ENCODE data around the gene CCDC196.
"Not testable (repeated sequence)": the region's sequence is repeated elsewhere in the genome, so short reads cannot be mapped to it uniquely, and the experiment has no call there.

Gene CCDC196

DNA sequence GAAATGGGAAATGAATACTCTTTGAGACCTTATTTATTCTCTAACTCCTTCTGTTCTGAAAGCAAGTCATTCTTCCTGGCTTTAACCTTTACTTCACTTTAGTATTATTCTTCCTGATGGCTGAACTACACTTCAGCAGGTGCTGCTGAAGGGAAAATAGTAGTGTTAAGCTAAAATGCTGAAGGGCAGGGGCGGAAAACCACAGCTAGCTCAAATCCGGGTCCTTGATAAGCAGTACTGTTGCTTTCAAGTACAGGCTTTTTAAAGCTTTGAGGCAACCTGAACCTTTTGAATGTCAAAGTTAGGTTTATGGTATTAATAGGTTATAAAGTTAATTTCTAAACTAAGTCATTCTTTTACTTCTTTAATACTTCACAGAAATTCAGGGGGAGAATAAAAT lies 10.7 kb downstream of the CCDC196 start:
- ChIA-PET POLR2A (no interaction called here), CTCF (interaction anchor here (0.9 to 3.8 kb wide), 8 partner anchors 10 to 863 kb away, joined by 3 to 22 read pairs (median 3); partner anchors contain the start of genes ATP6V1D, EIF2S1 and GPHN)
- no peak for DNase-seq (ENCODE audit: extremely low spot score)
- no peak for TF ChIP-seq CTCF (IDR thresholded peaks at IDR 0.05; ENCODE audit: control extremely low read depth, extremely low read depth, low read depth, missing control alignments)

DNA sequence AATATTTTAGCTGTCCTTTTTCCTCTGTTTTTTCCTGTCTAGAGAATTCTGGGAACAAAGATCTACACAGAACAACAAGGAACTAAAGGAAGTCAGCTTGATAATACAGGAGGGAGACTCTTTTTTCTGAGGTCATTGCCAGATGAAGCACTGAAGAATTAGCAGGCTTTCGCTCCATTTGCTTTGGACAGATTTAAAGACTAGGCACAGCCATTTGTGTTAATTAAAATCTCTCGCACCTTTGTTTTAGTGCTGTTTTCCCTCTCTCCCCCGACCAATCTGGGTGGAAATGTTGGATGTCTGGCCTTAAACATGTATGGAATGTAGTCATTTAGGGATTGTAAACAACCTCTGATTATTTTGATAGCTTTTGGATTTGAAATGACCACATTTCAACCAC lies 12.1 kb downstream of the CCDC196 start:
- TF ChIP-seq CTCF (IDR thresholded peaks at IDR 0.05; ENCODE audit: control extremely low read depth, extremely low read depth, low read depth, missing control alignments) = no peak
- no peak for DNase-seq (ENCODE audit: extremely low spot score)
- ChIA-PET POLR2A (interaction anchor here (1.3 kb wide), 1 partner anchor 9 kb away, joined by 4 read pairs; the partner anchor contains the start of gene GPHN), CTCF (interaction anchor here (1.0 to 3.8 kb wide), 9 partner anchors 9 to 929 kb away, joined by 3 to 22 read pairs (median 4); partner anchors contain the start of genes ATP6V1D, EIF2S1 and GPHN)

GRCh38 chr14:66501592-66501991 lies 15.4 kb downstream of the CCDC196 start:
- TF ChIP-seq CTCF (IDR thresholded peaks at IDR 0.05; ENCODE audit: control extremely low read depth, extremely low read depth, low read depth, missing control alignments) = no peak
- CTCF ChIA-PET = interaction anchor here (1.6 kb wide), 1 partner anchor 9 kb away, joined by 3 read pairs; no protein-coding TSS in a partner anchor
- no peak for DNase-seq (ENCODE audit: extremely low spot score)
- POLR2A ChIA-PET = no interaction called here

GRCh38 chr14:66502836-66503235 lies 16.7 kb downstream of the CCDC196 start:
- not testable (repeated sequence) for DNase-seq (ENCODE audit: extremely low spot score)
- POLR2A ChIA-PET = interaction anchor here (1.2 kb wide), 1 partner anchor 12 kb away, joined by 6 read pairs; no protein-coding TSS in a partner anchor

DNA sequence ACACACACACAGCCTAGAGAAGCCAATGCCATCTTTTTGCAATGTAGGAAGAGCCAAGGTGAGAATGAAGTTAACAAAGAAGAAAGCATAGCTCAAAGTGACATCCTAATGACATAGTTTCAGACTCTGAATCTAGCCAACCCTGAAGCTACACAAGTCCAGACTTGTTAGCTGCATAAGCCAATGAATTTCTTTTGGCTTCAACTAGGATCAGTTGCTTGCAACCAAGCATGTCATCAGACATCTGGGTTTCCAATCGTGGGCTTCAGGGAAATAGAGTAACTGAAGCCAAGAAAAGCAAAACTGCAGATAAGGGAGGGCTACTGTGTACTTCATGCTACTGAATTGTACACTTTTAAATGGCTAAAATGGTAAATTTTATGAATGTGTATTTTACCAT lies 17.4 kb downstream of the CCDC196 start:
- CTCF ChIA-PET = interaction anchor here (1.5 to 2.1 kb wide), 2 partner anchors 413 to 783 kb away, joined by 3 to 5 read pairs; no protein-coding TSS in a partner anchor
- POLR2A ChIA-PET = interaction anchor here (0.7 to 1.2 kb wide), 2 partner anchors 13 to 133 kb away, joined by 3 to 6 read pairs; no protein-coding TSS in a partner anchor
- TF ChIP-seq CTCF (IDR thresholded peaks at IDR 0.05; ENCODE audit: control extremely low read depth, extremely low read depth, low read depth, missing control alignments) = no peak
- no peak for DNase-seq (ENCODE audit: extremely low spot score)

More at GRCh38 chr14:66502836-66503235, 16.7 kb downstream of the CCDC196 start:
- CTCF ChIA-PET = interaction anchor here (0.8 to 2.1 kb wide), 4 partner anchors 8 to 783 kb away, joined by 3 to 5 read pairs (median 3); no protein-coding TSS in a partner anchor

DNA sequence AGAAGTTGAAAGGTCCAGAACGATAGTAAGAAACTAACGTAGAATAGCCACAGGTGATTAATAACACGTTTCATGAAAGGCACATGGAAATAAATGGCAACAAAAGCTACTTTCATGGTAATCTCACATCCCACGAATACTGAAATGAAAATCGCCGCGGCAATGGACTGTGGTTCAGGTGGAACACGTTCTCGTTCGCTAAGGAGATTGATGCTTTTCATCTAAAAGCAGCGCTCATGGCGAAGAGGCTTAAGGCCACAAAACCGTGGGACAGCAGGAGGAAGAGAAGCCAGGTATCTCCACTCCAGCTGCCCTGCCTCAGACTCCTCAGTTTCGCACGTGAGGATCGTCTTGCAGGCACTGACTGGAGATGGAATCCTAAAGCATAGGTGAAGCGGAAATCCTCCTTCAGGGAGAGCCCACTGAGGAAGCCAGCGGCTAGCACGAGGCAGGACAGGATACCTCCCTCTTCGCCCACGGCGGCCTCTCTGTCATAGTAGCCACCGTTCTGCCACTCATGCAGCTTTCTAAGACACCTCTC lies 21.1 kb downstream of the CCDC196 start:
- no peak for DNase-seq (ENCODE audit: extremely low spot score)
- POLR2A ChIA-PET = interaction anchor here (0.9 to 1.2 kb wide), 4 partner anchors 9 to 852 kb away, joined by 3 to 4 read pairs (median 4); partner anchors contain the start of gene ATP6V1D
- CTCF ChIA-PET = interaction anchor here (1.1 to 3.2 kb wide), 5 partner anchors 9 to 853 kb away, joined by 3 to 22 read pairs (median 6); partner anchors contain the start of genes ATP6V1D and EIF2S1
- TF ChIP-seq CTCF (IDR thresholded peaks at IDR 0.05; ENCODE audit: control extremely low read depth, extremely low read depth, low read depth, missing control alignments) = no peak
